HG03039 (cell line): ENCODE results near the gene CLDN14.
A peak's percentile ranks its signal among the peaks of the same experiment; 100 is the strongest.

ENCODE experiments used
- ATAC-seq: cut with Tn5 transposase; IDR thresholded peaks from one replicate; pipeline ENCODE4 v1.9.1; 2021; ENCODE audit warnings: mild to moderate bottlenecking, moderate library complexity; ENCODE audit not compliant: unreplicated experiment

Gene CLDN14

DNA sequence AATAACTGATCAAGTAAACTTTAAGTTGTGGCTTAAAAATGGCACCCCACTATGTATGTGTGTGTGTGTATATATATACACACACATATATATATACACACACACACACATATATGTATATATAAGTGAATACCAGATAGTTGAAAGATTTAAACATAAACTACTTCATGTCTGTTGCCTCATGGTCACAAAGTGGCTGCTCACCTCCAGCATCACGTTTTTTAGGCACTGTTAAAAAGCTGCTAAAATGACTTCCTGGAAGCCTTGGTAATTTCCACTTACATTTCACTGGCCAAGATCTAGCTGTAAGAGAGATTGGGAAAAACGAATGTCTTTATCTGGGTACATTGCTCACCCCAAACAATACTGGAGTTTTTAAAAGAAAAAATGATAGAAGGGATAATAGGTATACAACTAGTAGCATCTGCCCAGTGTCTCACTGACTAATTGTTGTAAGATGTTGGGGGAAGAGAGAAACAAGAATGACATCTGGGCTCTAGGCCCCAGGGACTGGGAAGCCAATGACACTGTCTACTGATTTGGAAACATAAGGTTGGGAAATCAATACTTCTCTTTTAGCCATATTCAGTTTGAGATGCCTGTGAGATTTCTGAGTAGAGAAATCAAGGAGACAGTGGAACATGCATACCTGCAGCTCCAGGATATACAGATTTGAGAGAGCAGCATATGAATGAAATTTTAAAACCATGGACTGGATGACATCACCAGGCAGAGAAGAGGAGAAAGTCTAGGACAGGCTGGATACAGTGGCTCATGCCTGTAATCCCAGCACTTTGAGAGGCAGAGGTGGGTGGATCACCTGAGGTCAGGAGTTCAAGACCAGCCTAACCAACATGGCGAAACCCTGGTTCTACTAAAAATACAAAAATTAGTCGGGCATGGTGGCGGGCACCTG lies 42.8 kb downstream of the CLDN14 start:
- ATAC-seq, result no peak

GRCh38 chr21:36434144-36434543 lies 45.8 kb downstream of the CLDN14 start:
- ATAC-seq, result no peak

DNA sequence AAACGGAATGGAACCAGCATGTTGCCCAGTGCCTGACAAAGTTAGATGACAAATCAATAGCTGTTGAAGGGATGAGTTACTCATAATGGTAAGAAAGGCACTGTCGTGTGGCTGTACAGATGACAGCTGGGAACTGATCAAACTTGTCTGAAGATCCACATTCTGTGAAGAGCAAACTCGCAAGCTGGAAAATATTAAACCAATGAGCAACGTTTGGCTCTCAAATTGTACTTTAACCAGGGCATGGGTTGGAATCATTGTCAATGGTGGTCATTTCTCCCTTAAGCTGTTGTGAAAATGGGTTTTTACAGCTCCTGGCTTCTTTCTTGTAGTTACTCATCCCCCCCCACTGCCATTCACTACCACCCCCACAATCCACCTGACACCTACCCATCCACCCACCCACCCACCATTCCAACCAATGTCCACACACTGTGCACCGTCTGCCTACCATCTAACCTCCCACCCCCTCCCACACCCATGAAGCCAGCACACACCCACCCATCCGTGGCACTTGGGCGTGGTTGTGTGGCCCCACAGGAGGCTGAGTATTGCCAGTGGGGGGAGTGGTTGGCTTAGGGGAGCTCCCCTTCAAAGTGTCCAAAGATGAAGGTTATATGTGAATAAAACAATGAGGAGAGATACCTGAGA lies 46.7 kb downstream of the CLDN14 start:
- no peak for ATAC-seq

- no peak for ATAC-seq
Measured at GRCh38 chr21:36431252-36431651, 48.7 kb downstream of the CLDN14 start.

- ATAC-seq, result no peak
Measured at GRCh38 chr21:36430841-36431240, 49.1 kb downstream of the CLDN14 start.

GRCh38 chr21:36429947-36430546 lies 49.9 kb downstream of the CLDN14 start:
- peak; percentile 82 for ATAC-seq

DNA sequence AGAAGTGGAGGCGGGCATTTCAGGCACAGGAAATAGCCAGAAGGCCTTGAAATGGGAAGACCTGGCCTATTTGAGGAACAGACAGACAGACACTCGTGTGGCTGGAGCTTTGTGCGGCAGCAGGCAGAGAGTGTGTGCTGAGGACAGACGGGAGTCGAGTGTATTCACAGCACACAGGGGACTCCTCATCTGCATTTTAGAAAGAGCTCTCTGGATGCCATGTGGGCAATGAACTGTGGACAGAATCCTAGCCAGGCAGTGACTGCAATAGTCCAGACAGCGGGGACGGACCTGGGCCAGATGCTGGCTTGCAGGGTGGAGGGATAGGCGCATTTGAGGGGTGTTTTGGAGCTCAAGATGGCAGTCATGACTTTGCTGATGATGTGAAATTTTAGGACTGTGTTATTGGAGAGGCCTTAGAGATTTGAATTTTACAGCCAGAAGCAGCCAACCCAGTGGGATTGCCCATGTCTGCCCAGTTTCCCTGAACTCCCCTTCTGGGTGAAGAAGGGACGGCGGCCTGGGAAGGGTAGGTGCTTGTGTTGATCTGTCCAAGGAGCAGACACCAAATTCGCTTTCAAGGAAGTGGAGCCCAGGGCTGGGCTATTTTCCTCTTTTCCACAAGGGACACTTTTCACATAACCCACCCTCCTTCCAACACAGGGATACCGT lies 51.0 kb downstream of the CLDN14 start:
- no peak for ATAC-seq

GRCh38 chr21:36427502-36427901 lies 52.4 kb downstream of the CLDN14 start:
- no peak for ATAC-seq

DNA sequence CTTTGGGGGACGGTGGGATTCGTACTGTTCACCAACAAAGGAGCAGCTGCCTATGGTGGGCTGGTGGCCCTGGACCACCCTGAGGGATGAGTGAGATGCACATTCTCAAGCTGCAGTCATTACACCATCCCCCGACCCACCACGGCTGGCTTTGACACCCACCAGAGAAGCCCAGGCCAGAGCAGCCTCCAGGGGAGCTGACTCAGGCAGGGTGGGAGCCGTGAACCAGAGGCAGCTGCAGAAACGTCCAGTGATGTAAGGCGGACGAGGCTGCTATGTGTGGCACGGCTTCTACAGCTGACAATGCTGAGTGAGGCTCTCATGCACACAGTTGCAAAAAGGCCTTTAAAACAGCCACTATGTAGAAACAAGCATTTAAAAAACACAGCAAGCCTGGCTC lies 54.6 kb downstream of the CLDN14 start:
- no peak for ATAC-seq

GRCh38 chr21:36424592-36424991 lies 55.3 kb downstream of the CLDN14 start:
- no peak for ATAC-seq

- ATAC-seq, result no peak
Measured at GRCh38 chr21:36423771-36424433, 56.0 kb downstream of the CLDN14 start.

DNA sequence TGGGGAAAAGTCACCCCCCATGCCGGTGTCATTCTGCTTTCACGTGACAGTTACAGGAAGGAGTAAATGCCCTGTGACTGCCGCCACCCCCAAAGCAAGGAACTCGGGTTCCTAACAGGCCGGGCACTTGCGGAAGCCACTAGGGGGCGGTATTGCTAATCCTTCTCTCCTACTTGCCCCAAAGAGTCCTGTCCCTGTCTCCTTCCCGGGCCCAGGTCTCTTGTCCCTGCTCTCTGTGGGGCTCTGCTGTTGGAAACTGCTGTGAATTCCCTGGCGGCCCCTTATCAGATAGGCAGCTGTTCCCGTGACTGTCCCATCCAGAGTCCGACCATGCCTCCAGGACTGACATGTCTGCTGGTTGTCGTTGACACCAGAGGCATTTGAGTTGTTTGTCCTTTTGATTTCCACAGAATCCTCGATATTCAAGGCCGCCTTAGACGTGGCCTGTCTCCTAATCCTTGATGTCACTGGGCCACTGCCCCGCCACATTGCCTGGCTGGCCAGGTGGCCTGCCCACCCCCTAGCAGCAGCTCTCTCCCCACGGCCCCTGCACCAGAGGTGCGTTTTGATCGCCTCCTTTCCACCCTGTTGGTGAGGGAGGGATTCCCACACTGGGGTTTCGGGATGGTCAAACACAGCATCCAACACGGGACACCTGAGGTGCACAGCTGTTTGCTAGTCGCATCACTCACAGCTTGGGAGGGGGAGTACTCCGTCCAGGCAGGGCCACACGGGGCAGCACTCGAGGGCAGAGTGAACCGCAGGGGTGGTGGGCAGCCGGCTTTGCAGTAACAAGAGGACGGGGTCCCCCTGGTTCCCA lies 57.4 kb downstream of the CLDN14 start:
- no peak for ATAC-seq

DNA sequence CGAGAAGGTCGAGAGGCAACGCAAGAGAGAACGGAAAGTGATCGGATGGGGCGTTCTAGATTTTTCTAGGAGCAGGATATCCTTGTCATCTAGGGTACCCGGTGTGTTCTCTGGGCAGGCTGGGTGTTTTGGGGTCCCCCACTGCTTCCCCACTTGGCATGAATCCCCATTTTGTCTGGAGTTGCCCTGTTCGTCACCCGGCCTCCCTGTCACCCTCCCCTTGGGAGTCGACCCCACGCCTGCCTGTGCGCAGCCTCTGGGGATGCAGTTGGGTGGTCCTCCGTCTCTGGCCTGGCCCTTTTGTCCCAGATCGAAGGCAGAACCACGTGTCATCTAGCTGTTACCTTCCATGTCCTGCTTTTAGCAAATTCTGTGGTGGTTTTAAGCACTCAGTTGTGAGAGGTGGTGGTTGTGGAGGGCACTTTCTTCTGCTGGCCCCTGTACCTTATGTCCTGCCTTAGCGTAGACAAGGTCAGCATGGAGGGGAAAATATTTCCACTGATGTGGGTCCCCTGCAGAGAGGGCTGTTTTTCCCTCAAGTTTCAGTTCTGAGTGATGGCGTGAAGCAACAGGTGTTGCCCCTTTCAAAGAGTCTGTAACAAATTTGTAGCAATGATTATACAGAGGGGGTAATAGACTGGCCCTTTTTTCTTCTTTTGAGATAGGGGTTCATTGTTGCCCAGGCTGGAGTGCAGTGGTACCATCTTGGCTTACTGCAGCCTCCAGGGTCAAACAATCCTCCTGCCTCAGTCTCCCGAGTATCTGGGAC lies 59.2 kb downstream of the CLDN14 start:
- no peak for ATAC-seq

- ATAC-seq, result no peak
Measured at GRCh38 chr21:36419996-36420395, 59.9 kb downstream of the CLDN14 start.

DNA sequence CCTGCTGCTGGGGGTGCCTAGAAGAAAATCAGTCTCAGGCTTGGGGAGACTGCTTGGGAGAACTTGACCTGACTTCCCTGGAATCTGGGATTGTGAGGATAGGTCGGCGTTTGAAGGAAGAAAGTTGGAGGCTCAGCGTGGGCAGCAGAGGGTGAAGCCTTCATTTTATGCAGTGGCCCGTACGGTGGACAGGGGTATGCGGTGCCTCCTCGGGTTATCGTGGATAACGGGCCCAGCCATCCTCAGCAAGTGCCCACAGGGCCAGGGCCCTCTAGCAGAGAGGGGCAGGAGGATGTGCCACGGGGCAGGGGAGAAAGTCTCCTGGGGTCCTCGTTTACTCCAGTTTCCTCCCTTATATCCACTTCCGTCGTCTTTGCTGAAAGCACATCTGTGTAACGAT lies 60.7 kb downstream of the CLDN14 start:
- ATAC-seq, result no peak

DNA sequence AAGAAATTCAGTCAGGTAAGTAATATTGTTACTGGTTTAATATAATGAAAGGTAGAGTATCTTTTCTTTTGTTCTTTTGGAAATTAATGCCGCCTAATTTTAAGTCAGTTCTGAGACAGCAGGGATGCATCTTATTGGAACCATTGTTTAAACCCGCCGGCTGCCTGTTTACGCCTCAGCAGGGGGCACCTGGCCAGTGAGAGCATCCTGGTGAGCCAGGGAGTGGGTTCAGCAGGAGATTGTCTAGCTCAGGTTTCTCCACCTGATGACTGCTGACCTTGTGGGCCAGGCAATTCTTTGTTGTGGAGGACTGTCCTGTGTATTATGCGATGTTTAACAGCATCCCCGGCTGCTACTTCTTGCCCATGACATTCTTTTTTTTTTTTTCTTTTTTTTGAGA lies 64.5 kb downstream of the CLDN14 start:
- ATAC-seq, result no peak

- ATAC-seq, result no peak
Measured at GRCh38 chr21:36412916-36413315, 67.0 kb downstream of the CLDN14 start.

DNA sequence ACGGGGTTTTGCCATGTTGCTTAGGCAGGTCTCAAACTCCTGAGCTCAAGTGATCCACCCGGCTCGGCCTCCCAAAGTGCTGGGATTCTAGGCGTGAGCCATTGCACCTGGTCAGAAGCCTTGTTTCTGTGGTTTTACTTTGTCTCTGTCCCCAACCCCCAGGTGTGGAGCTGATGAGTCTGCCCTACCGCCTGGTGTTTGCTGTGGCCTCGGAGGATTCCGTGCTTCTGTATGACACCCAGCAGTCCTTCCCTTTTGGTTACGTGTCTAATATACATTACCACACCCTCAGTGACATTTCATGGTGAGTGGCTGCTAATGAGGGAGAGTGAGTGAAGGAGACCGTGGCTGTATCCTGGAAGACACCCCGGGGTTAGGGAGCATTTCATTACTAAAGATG lies 68.6 kb downstream of the CLDN14 start:
- no peak for ATAC-seq
